K562 (cell line): ENCODE measurements around the gene ZNF629. TPM values are rescaled to one million over a fixed set of nuclear protein-coding genes. Genes with fewer than 3 reads are reported as not detected.

Source experiments
- ARHGAP35 ChIP-seq: fragments of 450-650 bp; IDR thresholded peaks from 2 replicates; pipeline ENCODE4 v1.6.1; 2018; ENCODE audit not compliant: partially characterized antibody
- ARNT ChIP-seq, 2 experiments: fragments of 450-650 bp; IDR thresholded peaks; 2 replicates each; pipeline ENCODE4 v1.6.1; 2016; ENCODE audit warnings: mild to moderate bottlenecking in 1 of 2
- C11orf30 ChIP-seq: fragments of 450-650 bp; IDR thresholded peaks from 2 replicates; pipeline ENCODE4 v1.6.1; 2016; ENCODE audit warnings: low read depth, mild to moderate bottlenecking
- FOS ChIP-seq: IDR thresholded peaks from 3 replicates; pipeline ENCODE4 v1.6.1; 2011; ENCODE audit not compliant: insufficient read length; ENCODE audit errors: extremely low read depth
- GTF2F1 ChIP-seq: IDR thresholded peaks from 2 replicates; pipeline ENCODE4 v1.6.1; 2011; ENCODE audit warnings: low read depth, low read length, improper control_type of control experiment
- HNRNPL ChIP-seq: fragments of 200-400 bp; formaldehyde crosslinking; IDR thresholded peaks from 2 replicates; pipeline ENCODE4 v1.6.1; 2017; ENCODE audit warnings: low read depth, mild to moderate bottlenecking, low read length
- KLF1 ChIP-seq: fragments of 450-650 bp; IDR thresholded peaks from 2 replicates; pipeline ENCODE4 v1.6.1; 2016; ENCODE audit warnings: missing genetic modification characterization, missing compliant biosample characterization
- NCOR1 ChIP-seq: fragments of 450-650 bp; IDR thresholded peaks from 2 replicates; pipeline ENCODE4 v1.6.1; 2016; ENCODE audit warnings: mild to moderate bottlenecking, moderate library complexity
- NFE2L1 ChIP-seq: fragments of 450-650 bp; IDR thresholded peaks from 2 replicates; pipeline ENCODE4 v1.6.1; 2016; ENCODE audit warnings: missing genetic modification characterization, low read depth, mild to moderate bottlenecking, missing compliant biosample characterization, moderate library complexity, borderline replicate concordance
- POLR2AphosphoS5 ChIP-seq: IDR thresholded peaks from 2 replicates; pipeline ENCODE4 v1.6.1; 2011; ENCODE audit warnings: mild to moderate bottlenecking, low read depth, low read length, moderate library complexity; ENCODE audit not compliant: control insufficient read depth, insufficient read depth
- POU5F1 ChIP-seq: fragments of 150-350 bp; IDR thresholded peaks from 2 replicates; pipeline ENCODE4 v1.6.1; 2014; ENCODE audit warnings: borderline replicate concordance, low read length, low read depth, mild to moderate bottlenecking; ENCODE audit not compliant: partially characterized antibody
- PRPF4 ChIP-seq: fragments of 200-400 bp; formaldehyde crosslinking; IDR thresholded peaks from one replicate; pipeline ENCODE4 v1.6.1; 2017; ENCODE audit warnings: low read length, low read depth, mild to moderate bottlenecking; ENCODE audit not compliant: insufficient read depth, poor library complexity, severe bottlenecking
- RBFOX2 ChIP-seq: fragments of 200-400 bp; formaldehyde crosslinking; IDR thresholded peaks from 2 replicates; pipeline ENCODE4 v1.6.1; 2017; ENCODE audit warnings: low read depth, mild to moderate bottlenecking, low read length, moderate library complexity
- TAF7 ChIP-seq: fragments of 450-650 bp; IDR thresholded peaks from 2 replicates; pipeline ENCODE4 v1.6.1; 2016; ENCODE audit warnings: missing genetic modification characterization, missing compliant biosample characterization
- ZNF717 ChIP-seq: fragments of 250-450 bp; sonication (Bioruptor Pico); IDR thresholded peaks from 2 replicates; pipeline ENCODE4 v1.5.0; 2021
- polyA plus RNA-seq, 8 experiments: library from polyadenylated mRNA; depleted of rRNA in 4 of 8; stranded (reverse) in 5 of 8; unstranded in 3 of 8; fragments of >200 nt; fragmentation: Nextera tagmentation in 2 of 8; fragmentation: Illumina TruSeq in 1 of 8; extraction: Ambion mirVana in 2 of 8; extraction: Trizol in 1 of 8; gene quantifications; 2 replicates each; pipeline versions ENCODE4 v1.2.1 to v1.2.3, GENCODE V29; 2011 to 2014; ENCODE audit warnings: inconsistent platforms in 1 of 8, missing spikeins in 1 of 8
- total RNA-seq, 7 experiments: library from RNA; depleted of rRNA in 6 of 7; stranded (reverse); fragments of >200 nt in 6 of 7; fragmentation: Illumina TruSeq in 2 of 7; extraction: Trizol in 2 of 7; gene quantifications; 2 replicates each; pipeline versions ENCODE4 v1.2.1 to v1.2.3, GENCODE V29; 2011 to 2021; ENCODE audit warnings: low replicate concordance in 1 of 7
- TF ChIP-seq, protein P1 (sequence below): sonication (generic); formaldehyde crosslinking; IDR thresholded peaks from 2 replicates; pipeline ENCODE4 v1.8.0; 2022; ENCODE audit warnings: mild to moderate bottlenecking, missing genetic modification reagents
- TF ChIP-seq, protein P2 (sequence below): sonication (generic); formaldehyde crosslinking; IDR thresholded peaks from 2 replicates; pipeline ENCODE4 v1.8.0; 2023; ENCODE audit warnings: mild to moderate bottlenecking, missing genetic modification reagents

ZNF629 gene
- total and polyA plus RNA-seq, 9 of the 15 experiments (the other 6 are each of a cell fraction or from before 2014, with no cell fraction given) = 0.44 to 18.8 (median 7.4) TPM

DNA sequence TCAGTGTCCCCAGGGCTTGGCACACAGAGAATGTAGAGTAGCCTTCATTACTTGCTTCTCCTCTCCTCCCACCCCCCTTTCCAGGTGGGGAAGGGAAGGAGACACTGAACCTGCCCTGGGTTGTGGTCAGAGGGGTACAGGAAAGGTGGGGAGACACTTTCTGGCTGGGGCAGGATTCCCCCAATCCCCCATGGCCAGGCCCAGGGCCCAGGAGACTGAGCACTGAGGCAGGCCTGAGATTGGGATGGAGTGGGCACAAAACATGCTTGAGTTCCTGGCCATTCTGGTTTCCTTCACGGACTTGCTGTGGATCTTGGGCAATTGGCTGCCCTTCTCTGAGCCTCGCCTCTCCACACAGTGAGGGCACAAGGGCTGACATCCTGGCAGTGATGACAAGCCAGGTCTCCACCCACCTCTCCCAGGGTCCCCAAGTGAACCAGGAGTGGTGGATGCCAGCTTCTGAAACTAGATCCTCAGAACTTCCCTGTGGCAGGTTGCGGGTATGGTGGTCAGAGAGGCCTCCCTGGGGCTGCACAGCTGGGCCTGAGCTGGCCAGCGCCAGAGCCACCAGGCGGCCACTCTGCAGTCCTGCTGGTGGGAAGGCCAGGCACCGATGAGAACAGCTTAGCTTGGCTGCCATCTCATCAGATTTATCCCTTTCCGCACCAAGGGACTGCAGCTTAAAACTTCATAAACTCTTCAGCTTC, 9.3 kb downstream of the ZNF629 start (continued):
- TF ChIP-seq, protein P1, sequence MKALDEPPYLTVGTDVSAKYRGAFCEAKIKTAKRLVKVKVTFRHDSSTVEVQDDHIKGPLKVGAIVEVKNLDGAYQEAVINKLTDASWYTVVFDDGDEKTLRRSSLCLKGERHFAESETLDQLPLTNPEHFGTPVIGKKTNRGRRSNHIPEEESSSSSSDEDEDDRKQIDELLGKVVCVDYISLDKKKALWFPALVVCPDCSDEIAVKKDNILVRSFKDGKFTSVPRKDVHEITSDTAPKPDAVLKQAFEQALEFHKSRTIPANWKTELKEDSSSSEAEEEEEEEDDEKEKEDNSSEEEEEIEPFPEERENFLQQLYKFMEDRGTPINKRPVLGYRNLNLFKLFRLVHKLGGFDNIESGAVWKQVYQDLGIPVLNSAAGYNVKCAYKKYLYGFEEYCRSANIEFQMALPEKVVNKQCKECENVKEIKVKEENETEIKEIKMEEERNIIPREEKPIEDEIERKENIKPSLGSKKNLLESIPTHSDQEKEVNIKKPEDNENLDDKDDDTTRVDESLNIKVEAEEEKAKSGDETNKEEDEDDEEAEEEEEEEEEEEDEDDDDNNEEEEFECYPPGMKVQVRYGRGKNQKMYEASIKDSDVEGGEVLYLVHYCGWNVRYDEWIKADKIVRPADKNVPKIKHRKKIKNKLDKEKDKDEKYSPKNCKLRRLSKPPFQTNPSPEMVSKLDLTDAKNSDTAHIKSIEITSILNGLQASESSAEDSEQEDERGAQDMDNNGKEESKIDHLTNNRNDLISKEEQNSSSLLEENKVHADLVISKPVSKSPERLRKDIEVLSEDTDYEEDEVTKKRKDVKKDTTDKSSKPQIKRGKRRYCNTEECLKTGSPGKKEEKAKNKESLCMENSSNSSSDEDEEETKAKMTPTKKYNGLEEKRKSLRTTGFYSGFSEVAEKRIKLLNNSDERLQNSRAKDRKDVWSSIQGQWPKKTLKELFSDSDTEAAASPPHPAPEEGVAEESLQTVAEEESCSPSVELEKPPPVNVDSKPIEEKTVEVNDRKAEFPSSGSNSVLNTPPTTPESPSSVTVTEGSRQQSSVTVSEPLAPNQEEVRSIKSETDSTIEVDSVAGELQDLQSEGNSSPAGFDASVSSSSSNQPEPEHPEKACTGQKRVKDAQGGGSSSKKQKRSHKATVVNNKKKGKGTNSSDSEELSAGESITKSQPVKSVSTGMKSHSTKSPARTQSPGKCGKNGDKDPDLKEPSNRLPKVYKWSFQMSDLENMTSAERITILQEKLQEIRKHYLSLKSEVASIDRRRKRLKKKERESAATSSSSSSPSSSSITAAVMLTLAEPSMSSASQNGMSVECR (CRISPR knock-in tag) = no peak
- TF ChIP-seq RBFOX2 = peak; percentile 44
- TF ChIP-seq POU5F1 = no peak
- no peak for TF ChIP-seq C11orf30
- no peak for TF ChIP-seq GTF2F1
- TF ChIP-seq KLF1 (tag) = no peak
- no peak for TF ChIP-seq FOS
- no peak for TF ChIP-seq PRPF4
- no peak for TF ChIP-seq ARHGAP35
- TF ChIP-seq TAF7 (tag) = no peak
- peak; percentile 44; the same call in 1 of the 2 replicates for TF ChIP-seq POLR2AphosphoS5
- TF ChIP-seq ARNT (IDR thresholded peaks at IDR 0.05) = no peak
- TF ChIP-seq, protein P2, sequence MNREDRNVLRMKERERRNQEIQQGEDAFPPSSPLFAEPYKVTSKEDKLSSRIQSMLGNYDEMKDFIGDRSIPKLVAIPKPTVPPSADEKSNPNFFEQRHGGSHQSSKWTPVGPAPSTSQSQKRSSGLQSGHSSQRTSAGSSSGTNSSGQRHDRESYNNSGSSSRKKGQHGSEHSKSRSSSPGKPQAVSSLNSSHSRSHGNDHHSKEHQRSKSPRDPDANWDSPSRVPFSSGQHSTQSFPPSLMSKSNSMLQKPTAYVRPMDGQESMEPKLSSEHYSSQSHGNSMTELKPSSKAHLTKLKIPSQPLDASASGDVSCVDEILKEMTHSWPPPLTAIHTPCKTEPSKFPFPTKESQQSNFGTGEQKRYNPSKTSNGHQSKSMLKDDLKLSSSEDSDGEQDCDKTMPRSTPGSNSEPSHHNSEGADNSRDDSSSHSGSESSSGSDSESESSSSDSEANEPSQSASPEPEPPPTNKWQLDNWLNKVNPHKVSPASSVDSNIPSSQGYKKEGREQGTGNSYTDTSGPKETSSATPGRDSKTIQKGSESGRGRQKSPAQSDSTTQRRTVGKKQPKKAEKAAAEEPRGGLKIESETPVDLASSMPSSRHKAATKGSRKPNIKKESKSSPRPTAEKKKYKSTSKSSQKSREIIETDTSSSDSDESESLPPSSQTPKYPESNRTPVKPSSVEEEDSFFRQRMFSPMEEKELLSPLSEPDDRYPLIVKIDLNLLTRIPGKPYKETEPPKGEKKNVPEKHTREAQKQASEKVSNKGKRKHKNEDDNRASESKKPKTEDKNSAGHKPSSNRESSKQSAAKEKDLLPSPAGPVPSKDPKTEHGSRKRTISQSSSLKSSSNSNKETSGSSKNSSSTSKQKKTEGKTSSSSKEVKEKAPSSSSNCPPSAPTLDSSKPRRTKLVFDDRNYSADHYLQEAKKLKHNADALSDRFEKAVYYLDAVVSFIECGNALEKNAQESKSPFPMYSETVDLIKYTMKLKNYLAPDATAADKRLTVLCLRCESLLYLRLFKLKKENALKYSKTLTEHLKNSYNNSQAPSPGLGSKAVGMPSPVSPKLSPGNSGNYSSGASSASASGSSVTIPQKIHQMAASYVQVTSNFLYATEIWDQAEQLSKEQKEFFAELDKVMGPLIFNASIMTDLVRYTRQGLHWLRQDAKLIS (CRISPR knock-in tag) = no peak
- TF ChIP-seq ZNF717 (CRISPR knock-in tag) = no peak
- TF ChIP-seq NCOR1 = no peak
- no peak for TF ChIP-seq NFE2L1 (tag)
- no peak for TF ChIP-seq HNRNPL
